NB4 (cell line): ENCODE measurements around the gene UQCRFS1.

Source experiments
- POLR2A ChIP-seq: IDR thresholded peaks from 2 replicates; pipeline ENCODE4 v1.6.1; 2011; ENCODE audit warnings: mild to moderate bottlenecking; ENCODE audit not compliant: insufficient read length; ENCODE audit errors: extremely low read depth
- TF ChIP-seq, protein P1 (sequence below): IDR thresholded peaks from one replicate; pipeline ENCODE4 v1.5.1; 2012; ENCODE audit warnings: low read depth, low read length

GRCh38 chr19:29247471-29247870 lies 34.5 kb upstream of the UQCRFS1 start:
- no peak for TF ChIP-seq POLR2A
- TF ChIP-seq, protein P1, sequence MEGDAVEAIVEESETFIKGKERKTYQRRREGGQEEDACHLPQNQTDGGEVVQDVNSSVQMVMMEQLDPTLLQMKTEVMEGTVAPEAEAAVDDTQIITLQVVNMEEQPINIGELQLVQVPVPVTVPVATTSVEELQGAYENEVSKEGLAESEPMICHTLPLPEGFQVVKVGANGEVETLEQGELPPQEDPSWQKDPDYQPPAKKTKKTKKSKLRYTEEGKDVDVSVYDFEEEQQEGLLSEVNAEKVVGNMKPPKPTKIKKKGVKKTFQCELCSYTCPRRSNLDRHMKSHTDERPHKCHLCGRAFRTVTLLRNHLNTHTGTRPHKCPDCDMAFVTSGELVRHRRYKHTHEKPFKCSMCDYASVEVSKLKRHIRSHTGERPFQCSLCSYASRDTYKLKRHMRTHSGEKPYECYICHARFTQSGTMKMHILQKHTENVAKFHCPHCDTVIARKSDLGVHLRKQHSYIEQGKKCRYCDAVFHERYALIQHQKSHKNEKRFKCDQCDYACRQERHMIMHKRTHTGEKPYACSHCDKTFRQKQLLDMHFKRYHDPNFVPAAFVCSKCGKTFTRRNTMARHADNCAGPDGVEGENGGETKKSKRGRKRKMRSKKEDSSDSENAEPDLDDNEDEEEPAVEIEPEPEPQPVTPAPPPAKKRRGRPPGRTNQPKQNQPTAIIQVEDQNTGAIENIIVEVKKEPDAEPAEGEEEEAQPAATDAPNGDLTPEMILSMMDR, result no peak
